Trophoblast cell (in vitro differentiated cells and primary cell): ENCODE results near the gene SLU7.

Experiments used
- DNase-seq, 2 donors: peaks; one replicate each; pipeline ENCODE4 v3.0.0-alpha.2; 2016
- H2AFZ ChIP-seq: 2 replicates; pipeline ENCODE4 v1.6.1; 2013; ENCODE audit warnings: low read length, moderate library complexity, mild to moderate bottlenecking; ENCODE audit not compliant: insufficient read depth, poor library complexity
- H2AK5ac ChIP-seq: 2 replicates; pipeline ENCODE4 v1.6.1; 2013; ENCODE audit warnings: mild to moderate bottlenecking, low read length
- H2BK120ac ChIP-seq: 2 replicates; pipeline ENCODE4 v1.6.1; 2013; ENCODE audit warnings: low read length, mild to moderate bottlenecking, moderate library complexity; ENCODE audit not compliant: insufficient read depth, poor library complexity
- H2BK12ac ChIP-seq: 2 replicates; pipeline ENCODE4 v1.6.1; 2013; ENCODE audit warnings: mild to moderate bottlenecking, low read length, moderate library complexity
- H2BK5ac ChIP-seq: 2 replicates; pipeline ENCODE4 v1.6.1; 2013; ENCODE audit warnings: low read length, low read depth, moderate library complexity, mild to moderate bottlenecking; ENCODE audit not compliant: poor library complexity
- H3K14ac ChIP-seq: 2 replicates; pipeline ENCODE4 v1.6.1; 2013; ENCODE audit warnings: mild to moderate bottlenecking, low read length
- H3K18ac ChIP-seq: 2 replicates; pipeline ENCODE4 v1.6.1; 2013; ENCODE audit warnings: mild to moderate bottlenecking, low read length
- H3K23ac ChIP-seq: 2 replicates; pipeline ENCODE4 v1.6.1; 2013; ENCODE audit warnings: low read length
- H3K27ac ChIP-seq: 2 replicates; pipeline ENCODE4 v1.5.1; 2013; ENCODE audit warnings: low read depth, mild to moderate bottlenecking, inconsistent platforms, low read length, moderate library complexity
- H3K27me3 ChIP-seq: 2 replicates; pipeline ENCODE4 v1.6.1; 2013; ENCODE audit warnings: inconsistent platforms, mild to moderate bottlenecking, low read length, moderate library complexity; ENCODE audit not compliant: insufficient read depth
- H3K36me3 ChIP-seq, 2 experiments: 1 replicate in 1 of 2; 2 replicates in 1 of 2; pipeline ENCODE4 v1.6.1; 2013; ENCODE audit warnings: low read length in 2 of 2, mild to moderate bottlenecking in 2 of 2, moderate library complexity in 1 of 2; ENCODE audit not compliant: insufficient read depth in 2 of 2, control insufficient read depth in 1 of 2
- H3K4ac ChIP-seq: 2 replicates; pipeline ENCODE4 v1.6.1; 2013; ENCODE audit warnings: low read depth, mild to moderate bottlenecking, low read length, moderate library complexity
- H3K4me1 ChIP-seq, 2 experiments: 1 replicate in 1 of 2; 2 replicates in 1 of 2; pipeline ENCODE4 v1.6.1; 2013; ENCODE audit warnings: low read length in 2 of 2, mild to moderate bottlenecking in 2 of 2, moderate library complexity in 1 of 2; ENCODE audit not compliant: insufficient read depth in 2 of 2, control insufficient read depth in 1 of 2
- H3K4me2 ChIP-seq: 2 replicates; pipeline ENCODE4 v1.6.1; 2013; ENCODE audit warnings: inconsistent platforms, mild to moderate bottlenecking, low read length, moderate library complexity
- H3K4me3 ChIP-seq: 2 replicates; pipeline ENCODE4 v1.5.1; 2013; ENCODE audit warnings: mild to moderate bottlenecking, low read depth, low read length, inconsistent platforms
- H3K79me1 ChIP-seq: one replicate; pipeline ENCODE4 v1.6.1; 2013; ENCODE audit warnings: low read length
- H3K79me2 ChIP-seq: 2 replicates; pipeline ENCODE4 v1.6.1; 2013; ENCODE audit warnings: low read length, mild to moderate bottlenecking; ENCODE audit not compliant: control insufficient read depth, insufficient read depth, poor library complexity
- H3K9ac ChIP-seq: 2 replicates; pipeline ENCODE4 v1.6.1; 2013; ENCODE audit warnings: mild to moderate bottlenecking, low read length
- H3K9me3 ChIP-seq: 2 replicates; pipeline ENCODE4 v1.6.1; 2013; ENCODE audit warnings: low read depth, mild to moderate bottlenecking, control low read depth, inconsistent platforms, low read length; ENCODE audit not compliant: insufficient read depth
- H4K12ac ChIP-seq: 2 replicates; pipeline ENCODE4 v1.6.1; 2013; ENCODE audit warnings: low read depth, mild to moderate bottlenecking, low read length, moderate library complexity
- H4K8ac ChIP-seq: 2 replicates; pipeline ENCODE4 v1.6.1; 2013; ENCODE audit warnings: low read depth, mild to moderate bottlenecking, low read length, moderate library complexity
- H4K91ac ChIP-seq: one replicate; pipeline ENCODE4 v1.6.1; 2013; ENCODE audit warnings: low read depth, mild to moderate bottlenecking, low read length, moderate library complexity
- WGBS: extraction: QIAGEN DNeasy Blood & Tissue Kit; methylation state at CpG from one replicate; pipeline ENCODE4 v1.1.7; 2013; ENCODE audit warnings: missing lambda C conversion rate; ENCODE audit not compliant: insufficient read length, insufficient coverage; ENCODE audit errors: extremely low coverage; 5-methylcytosine and 5-hydroxymethylcytosine counted together

The SLU7 gene

GRCh38 chr5:160375701-160376100 is 43.2 kb downstream of the SLU7 start:
- Histone ChIP-seq H3K23ac (no peak overlapping the region), H4K91ac (no peak overlapping the region), H2BK5ac (no peak overlapping the region), H3K18ac (no peak overlapping the region), H3K79me2 (no peaks in the 10 kb centered on the region), H3K4ac (no peak overlapping the region), H3K27me3 (peaks cover 4% of the 10 kb centered on the region), H3K36me3 (no peaks in the 10 kb centered on the region), H3K9me3 (no peaks in the 10 kb centered on the region), H3K4me1 (peaks cover under 1 to 1% of the 10 kb centered on the region in 2 experiments), H3K9ac (no peak overlapping the region), H2BK12ac (no peak overlapping the region), H3K14ac (no peak overlapping the region), H3K79me1 (no peaks in the 10 kb centered on the region), H2BK120ac (no peak overlapping the region), H3K4me3 (no peak overlapping the region), H2AFZ (no peak overlapping the region), H4K8ac (no peak overlapping the region), H3K27ac (no peak overlapping the region), H4K12ac (no peak overlapping the region), H3K4me2 (no peak overlapping the region), H2AK5ac (no peak overlapping the region)
- no CpG with 5 or more reads among the region's 2 CpGs for WGBS
- no peak for DNase-seq

GRCh38 chr5:160375166-160375565 is 43.7 kb downstream of the SLU7 start:
- no peaks in the 10 kb centered on the region for H3K79me2 ChIP-seq
- H4K91ac ChIP-seq: no peak overlapping the region
- H3K36me3 ChIP-seq: no peaks in the 10 kb centered on the region
- H2BK120ac ChIP-seq: no peak overlapping the region
- DNase-seq: no peak
- H3K9ac ChIP-seq: no peak overlapping the region
- H2AFZ ChIP-seq: no peak overlapping the region
- no peaks in the 10 kb centered on the region for H3K9me3 ChIP-seq
- H3K4me2 ChIP-seq: no peak overlapping the region
- no peak overlapping the region for H3K4me3 ChIP-seq
- no peak overlapping the region for H3K4ac ChIP-seq
- H4K12ac ChIP-seq: no peak overlapping the region
- no peak overlapping the region for H2AK5ac ChIP-seq
- H4K8ac ChIP-seq: no peak overlapping the region
- H3K79me1 ChIP-seq: peaks cover 1% of the 10 kb centered on the region
- H2BK12ac ChIP-seq: no peak overlapping the region
- peaks cover 2 to 3% of the 10 kb centered on the region in 2 experiments for H3K4me1 ChIP-seq
- no peak overlapping the region for H3K18ac ChIP-seq
- H3K27me3 ChIP-seq: peaks cover 8% of the 10 kb centered on the region
- H2BK5ac ChIP-seq: no peak overlapping the region
- H3K23ac ChIP-seq: no peak overlapping the region
- no peak overlapping the region for H3K14ac ChIP-seq
- no peak overlapping the region for H3K27ac ChIP-seq

- Histone ChIP-seq H3K14ac (no peak overlapping the region), H4K12ac (no peak overlapping the region), H3K4me3 (no peak overlapping the region), H3K4me1 (peaks cover 2 to 3% of the 10 kb centered on the region in 2 experiments), H2BK120ac (no peak overlapping the region), H2AK5ac (no peak overlapping the region), H3K27me3 (peaks cover 20% of the 10 kb centered on the region), H2BK12ac (no peak overlapping the region), H2AFZ (no peak overlapping the region), H4K91ac (no peak overlapping the region), H3K36me3 (no peaks in the 10 kb centered on the region), H3K9ac (no peak overlapping the region), H3K27ac (no peak overlapping the region), H3K9me3 (peaks cover 2% of the 10 kb centered on the region), H3K4ac (no peak overlapping the region), H3K79me1 (peaks cover 1% of the 10 kb centered on the region), H3K4me2 (no peak overlapping the region), H2BK5ac (no peak overlapping the region), H4K8ac (no peak overlapping the region), H3K23ac (no peak overlapping the region), H3K18ac (no peak overlapping the region), H3K79me2 (no peaks in the 10 kb centered on the region)
- no peak for DNase-seq
Observed at GRCh38 chr5:160371294-160371693, 47.6 kb downstream of the SLU7 start.

GRCh38 chr5:160370713-160371034 is 48.2 kb downstream of the SLU7 start:
- Histone ChIP-seq H3K9me3 (peaks cover 2% of the 10 kb centered on the region), H3K27ac (no peak overlapping the region), H3K27me3 (peaks cover 20% of the 10 kb centered on the region), H2BK120ac (no peak overlapping the region), H4K12ac (no peak overlapping the region), H2AFZ (no peak overlapping the region), H3K9ac (no peak overlapping the region), H3K36me3 (no peaks in the 10 kb centered on the region), H4K91ac (no peak overlapping the region), H3K4me2 (peak overlapping the region; percentile 93), H2BK5ac (no peak overlapping the region), H3K4me3 (peak overlapping the region; percentile 72), H2AK5ac (no peak overlapping the region), H3K79me1 (peaks cover 1% of the 10 kb centered on the region), H3K18ac (no peak overlapping the region), H3K4me1 (peaks cover 2 to 3% of the 10 kb centered on the region in 2 experiments), H3K4ac (no peak overlapping the region), H3K23ac (peak overlapping the region; percentile 44), H4K8ac (no peak overlapping the region), H2BK12ac (no peak overlapping the region), H3K79me2 (no peaks in the 10 kb centered on the region), H3K14ac (no peak overlapping the region)
- no peak for DNase-seq
- WGBS: no CpG with 5 or more reads among the region's 12 CpGs
